Osteocyte (in vitro differentiated cells): Measurements from ENCODE around the gene SEMA4A. TPM values are rescaled to one million over a fixed set of nuclear protein-coding genes. Genes with fewer than 3 reads are reported as not detected.
"Not testable (repeated sequence)": the region's sequence is repeated elsewhere in the genome, so short reads cannot be mapped to it uniquely, and the experiment has no call there.

Experiments
- DNase-seq: peaks from one replicate; pipeline ENCODE4 v3.0.0; 2021; ENCODE audit warnings: mixed read lengths; ENCODE audit not compliant: unreplicated experiment; ENCODE audit errors: extremely low spot score
- H3K27ac Mint-ChIP-seq: one replicate; pipeline ENCODE4 v1.8.0; 2021; ENCODE audit warnings: mild to moderate bottlenecking, mixed read lengths; ENCODE audit not compliant: unreplicated experiment
- H3K27me3 Mint-ChIP-seq: one replicate; pipeline ENCODE4 v1.8.0; 2021; ENCODE audit warnings: mixed read lengths; ENCODE audit not compliant: unreplicated experiment
- H3K36me3 Mint-ChIP-seq: one replicate; pipeline ENCODE4 v1.8.0; 2021; ENCODE audit warnings: mixed read lengths; ENCODE audit not compliant: unreplicated experiment
- H3K4me1 Mint-ChIP-seq: one replicate; pipeline ENCODE4 v1.8.0; 2021; ENCODE audit warnings: mixed read lengths; ENCODE audit not compliant: unreplicated experiment
- H3K4me3 Mint-ChIP-seq: one replicate; pipeline ENCODE4 v1.8.0; 2021; ENCODE audit warnings: mild to moderate bottlenecking, moderate library complexity, mixed read lengths; ENCODE audit not compliant: unreplicated experiment
- H3K9me3 Mint-ChIP-seq: one replicate; pipeline ENCODE4 v1.8.0; 2021; ENCODE audit warnings: mixed read lengths; ENCODE audit not compliant: unreplicated experiment
- total RNA-seq: library from RNA; stranded (reverse); gene quantifications from 2 replicates; pipeline ENCODE4 v1.2.1, GENCODE V29; 2021
- TF ChIP-seq, protein P1 (sequence below): fragments of 200-600 bp; sonication (generic); IDR thresholded peaks from 2 replicates; pipeline ENCODE4 v1.5.0; 2021; ENCODE audit warnings: antibody characterized with exemption, mild to moderate bottlenecking, moderate library complexity

Gene SEMA4A
- total RNA-seq, 1 donor from 2014 or later: 1.8 TPM

GRCh38 chr1:156124557-156125483 lies 28.6 kb upstream of the SEMA4A start:
- Mint-ChIP-seq H3K4me1 (peaks cover 97% of the 10 kb centered on the region), H3K27me3 (no peaks in the 10 kb centered on the region), H3K9me3 (no peaks in the 10 kb centered on the region), H3K4me3 (peak overlapping the region; percentile 57), H3K27ac (peak overlapping the region; percentile 96), H3K36me3 (peaks cover 9% of the 10 kb centered on the region)
- DNase-seq: no peak
- TF ChIP-seq, protein P1, sequence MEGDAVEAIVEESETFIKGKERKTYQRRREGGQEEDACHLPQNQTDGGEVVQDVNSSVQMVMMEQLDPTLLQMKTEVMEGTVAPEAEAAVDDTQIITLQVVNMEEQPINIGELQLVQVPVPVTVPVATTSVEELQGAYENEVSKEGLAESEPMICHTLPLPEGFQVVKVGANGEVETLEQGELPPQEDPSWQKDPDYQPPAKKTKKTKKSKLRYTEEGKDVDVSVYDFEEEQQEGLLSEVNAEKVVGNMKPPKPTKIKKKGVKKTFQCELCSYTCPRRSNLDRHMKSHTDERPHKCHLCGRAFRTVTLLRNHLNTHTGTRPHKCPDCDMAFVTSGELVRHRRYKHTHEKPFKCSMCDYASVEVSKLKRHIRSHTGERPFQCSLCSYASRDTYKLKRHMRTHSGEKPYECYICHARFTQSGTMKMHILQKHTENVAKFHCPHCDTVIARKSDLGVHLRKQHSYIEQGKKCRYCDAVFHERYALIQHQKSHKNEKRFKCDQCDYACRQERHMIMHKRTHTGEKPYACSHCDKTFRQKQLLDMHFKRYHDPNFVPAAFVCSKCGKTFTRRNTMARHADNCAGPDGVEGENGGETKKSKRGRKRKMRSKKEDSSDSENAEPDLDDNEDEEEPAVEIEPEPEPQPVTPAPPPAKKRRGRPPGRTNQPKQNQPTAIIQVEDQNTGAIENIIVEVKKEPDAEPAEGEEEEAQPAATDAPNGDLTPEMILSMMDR: no peak

DNA sequence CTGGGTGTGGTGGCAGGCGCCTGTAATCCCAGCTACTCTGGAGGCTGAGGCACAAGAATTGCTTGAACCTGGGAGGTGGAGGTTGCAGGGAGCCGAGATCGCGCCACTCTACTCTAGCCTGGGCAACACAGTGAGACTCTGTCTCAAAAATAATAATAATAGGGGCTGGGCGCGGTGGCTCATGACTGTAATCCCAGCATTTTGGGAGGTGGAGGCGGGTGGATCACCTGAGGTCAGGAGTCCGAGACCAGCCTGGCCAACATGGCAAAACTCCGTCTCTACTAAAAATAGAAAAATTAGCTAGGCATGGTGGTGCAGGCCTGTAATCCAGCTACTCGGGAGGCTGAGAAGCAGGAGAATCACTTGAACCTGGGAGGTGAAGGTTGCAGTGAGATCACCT lies 27.8 kb upstream of the SEMA4A start:
- Mint-ChIP-seq H3K4me3 (peak overlapping the region; percentile 57), H3K36me3 (peaks cover 10% of the 10 kb centered on the region), H3K27ac (peak overlapping the region; percentile 96), H3K4me1 (peaks cover 97% of the 10 kb centered on the region)
- not testable (repeated sequence) for DNase-seq, H3K27me3 Mint-ChIP-seq, H3K9me3 Mint-ChIP-seq

- peak overlapping the region; percentile 55 for H3K4me3 Mint-ChIP-seq
- H3K27ac Mint-ChIP-seq: peak overlapping the region; percentile 98
- H3K27me3 Mint-ChIP-seq: no peaks in the 10 kb centered on the region
- TF ChIP-seq, protein P1: peak; percentile 71
- DNase-seq: peak; percentile 98
- H3K9me3 Mint-ChIP-seq: no peaks in the 10 kb centered on the region
- H3K36me3 Mint-ChIP-seq: peaks cover 11% of the 10 kb centered on the region
- H3K4me1 Mint-ChIP-seq: peaks cover 91% of the 10 kb centered on the region
Observed at GRCh38 chr1:156126043-156126629, 27.2 kb upstream of the SEMA4A start.

DNA sequence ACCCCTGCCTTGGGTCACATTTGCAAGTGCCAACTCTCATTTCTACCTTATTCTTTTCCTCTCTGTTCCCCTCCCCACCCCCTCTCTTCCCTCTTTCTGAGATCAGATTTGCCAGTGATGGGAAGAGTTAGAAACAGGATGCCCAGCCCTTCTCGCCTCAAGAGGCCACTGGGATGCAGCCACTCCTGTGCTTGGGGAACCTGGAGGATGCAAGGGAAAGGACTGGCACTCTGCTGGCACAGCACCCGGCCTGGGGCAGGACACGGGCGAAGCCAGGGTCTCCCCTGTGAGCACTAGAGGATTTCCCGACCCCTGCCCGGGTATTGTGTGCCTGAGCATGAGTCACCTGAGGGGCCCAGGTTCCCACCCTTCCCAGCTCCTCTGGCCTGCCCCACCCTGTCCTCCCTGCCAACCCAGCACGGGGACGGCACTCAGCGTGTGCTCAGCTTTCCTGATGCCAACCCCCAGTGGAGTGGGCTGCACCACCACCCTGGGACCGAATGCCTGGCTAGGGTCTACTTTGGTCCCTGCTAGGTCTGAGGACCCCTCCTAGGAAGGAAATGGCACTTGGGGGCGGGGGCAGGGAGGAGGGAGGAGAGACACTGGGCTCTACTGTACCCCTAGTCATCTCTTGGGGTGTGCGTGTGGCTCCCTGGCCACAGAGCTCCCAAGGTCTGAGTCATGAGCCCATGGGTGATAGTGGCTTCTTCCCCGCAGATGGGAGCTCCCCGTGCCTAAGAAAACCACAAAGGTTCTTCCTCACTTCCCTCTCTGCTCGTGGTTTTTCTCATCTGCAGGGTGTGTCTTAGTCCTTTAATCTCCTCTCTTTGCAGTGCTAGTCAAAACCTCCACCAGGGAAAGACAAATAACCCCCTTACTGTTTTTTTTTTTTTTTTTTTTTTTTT lies 26.5 kb upstream of the SEMA4A start:
- TF ChIP-seq, protein P1: no peak
- peak overlapping the region; percentile 63 for H3K4me3 Mint-ChIP-seq
- H3K9me3 Mint-ChIP-seq: no peaks in the 10 kb centered on the region
- no peak for DNase-seq
- peaks cover 83% of the 10 kb centered on the region for H3K4me1 Mint-ChIP-seq
- H3K36me3 Mint-ChIP-seq: peaks cover 15% of the 10 kb centered on the region
- no peaks in the 10 kb centered on the region for H3K27me3 Mint-ChIP-seq
- H3K27ac Mint-ChIP-seq: peak overlapping the region; percentile 98

GRCh38 chr1:156128308-156128653 lies 25.1 kb upstream of the SEMA4A start:
- Mint-ChIP-seq H3K9me3 (no peaks in the 10 kb centered on the region), H3K36me3 (peaks cover 15% of the 10 kb centered on the region), H3K27ac (peak overlapping the region; percentile 98), H3K4me3 (peak overlapping the region; percentile 50), H3K27me3 (no peaks in the 10 kb centered on the region), H3K4me1 (peaks cover 70% of the 10 kb centered on the region)
- TF ChIP-seq, protein P1: no peak
- DNase-seq: no peak
